HG03108 (cell line): Measurements from ENCODE around the gene DHX34.
"Not testable (repeated sequence)": the region's sequence is repeated elsewhere in the genome, so short reads cannot be mapped to it uniquely, and the experiment has no call there.

Experiments used
- ATAC-seq: cut with Tn5 transposase; IDR thresholded peaks from one replicate; pipeline ENCODE4 v1.9.1; 2021; ENCODE audit warnings: moderate library complexity; ENCODE audit not compliant: unreplicated experiment

The DHX34 gene

DNA sequence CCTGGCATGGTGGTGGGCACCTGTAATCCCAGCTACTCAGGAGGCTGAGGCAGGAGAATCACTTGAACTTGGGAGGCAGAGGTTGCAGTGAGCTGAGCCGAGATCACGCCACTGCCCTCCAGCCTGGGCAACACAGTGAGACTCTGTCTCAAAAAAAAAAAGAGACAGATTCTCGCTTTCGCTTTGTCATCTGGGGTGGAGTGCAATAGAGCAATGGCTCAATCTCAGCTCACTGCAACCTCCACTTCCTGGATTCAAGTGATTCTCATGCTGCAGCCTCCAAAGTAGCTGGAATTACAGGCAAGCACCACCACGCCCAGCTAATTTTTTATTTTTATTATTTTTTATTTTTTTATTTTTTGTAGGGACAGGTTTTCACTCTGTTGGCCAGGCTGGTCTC, 39.6 kb downstream of the DHX34 start:
- not testable (repeated sequence) for ATAC-seq

- no peak for ATAC-seq
Measured at GRCh38 chr19:47389150-47389556, 40.0 kb downstream of the DHX34 start.

DNA sequence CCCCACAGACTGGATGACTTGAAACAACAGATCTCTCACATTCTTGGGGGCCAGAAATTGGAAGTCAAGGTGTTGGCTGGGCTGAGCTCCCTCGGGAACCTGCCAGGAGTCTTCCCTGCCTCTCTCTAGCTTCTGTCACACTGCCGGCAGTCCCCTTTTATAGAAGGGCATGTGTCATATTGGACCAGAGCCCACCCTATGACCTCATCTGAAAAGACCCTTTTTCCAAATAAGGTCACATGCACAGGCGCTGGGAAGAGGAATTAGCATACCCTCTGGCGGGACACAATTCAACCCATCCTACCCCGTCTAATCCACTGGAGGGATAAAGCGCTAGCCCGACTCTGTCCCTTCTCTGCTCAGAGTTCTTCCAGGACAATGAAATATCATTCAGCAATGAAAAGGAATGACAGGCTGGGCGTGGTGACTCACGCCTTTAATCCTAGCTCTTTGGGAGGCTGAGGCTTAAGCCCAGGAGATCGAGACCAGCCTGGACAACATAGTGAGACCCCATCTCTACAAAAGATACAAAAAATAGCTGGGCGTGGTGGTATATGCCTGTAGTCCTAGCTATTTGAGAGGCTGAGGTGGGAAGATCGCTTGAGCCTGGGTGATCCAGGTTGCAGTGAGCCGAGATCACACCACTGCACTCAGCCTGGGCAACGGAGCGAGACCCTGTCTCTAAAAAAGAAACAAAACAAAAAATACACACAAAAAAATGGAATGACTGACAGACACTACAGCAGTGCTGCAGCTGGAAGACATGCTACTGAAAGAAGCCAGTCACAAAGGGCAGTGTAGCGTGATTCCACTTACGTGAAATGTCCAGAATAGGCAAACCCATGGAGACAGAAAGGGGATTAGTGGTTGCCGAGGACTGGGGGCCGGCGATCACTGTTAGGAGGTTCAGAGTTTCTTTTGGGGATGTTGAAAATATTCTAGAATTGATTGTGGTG, 41.7 kb downstream of the DHX34 start:
- ATAC-seq: no peak

DNA sequence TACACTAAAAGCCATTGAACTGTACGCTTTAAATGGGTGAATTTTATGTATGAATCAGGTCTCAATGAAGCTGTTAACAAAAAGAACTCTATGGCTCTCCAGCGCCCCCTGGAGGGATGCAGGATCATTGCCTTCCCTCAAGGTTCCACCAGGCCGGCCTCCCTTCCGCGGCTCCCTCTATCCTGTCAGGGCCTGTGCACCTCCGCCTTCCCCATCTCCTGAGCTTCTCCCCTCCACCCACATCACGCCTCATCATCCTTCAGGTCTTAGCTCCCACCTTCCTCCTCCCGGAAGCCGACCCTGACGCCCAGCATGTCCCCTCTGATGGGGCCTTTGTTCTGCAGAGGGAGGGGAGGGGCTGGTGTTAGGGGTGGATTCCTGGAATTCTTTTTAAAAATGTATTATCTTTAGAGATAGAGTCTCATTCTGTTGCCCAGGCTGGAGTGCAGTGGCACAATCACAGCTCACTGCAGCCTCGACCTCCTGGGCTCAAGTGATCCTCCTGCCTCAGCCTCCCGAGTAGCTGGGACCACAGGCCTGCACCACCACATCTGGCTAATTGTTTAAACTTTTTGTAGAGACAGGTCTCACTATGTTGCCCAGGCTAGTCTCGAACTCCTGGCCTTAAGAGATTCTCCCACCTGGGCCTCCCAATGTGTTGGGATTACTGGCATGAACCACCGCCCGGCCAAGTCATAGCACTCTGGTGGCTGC, 42.6 kb downstream of the DHX34 start:
- ATAC-seq: no peak

DNA sequence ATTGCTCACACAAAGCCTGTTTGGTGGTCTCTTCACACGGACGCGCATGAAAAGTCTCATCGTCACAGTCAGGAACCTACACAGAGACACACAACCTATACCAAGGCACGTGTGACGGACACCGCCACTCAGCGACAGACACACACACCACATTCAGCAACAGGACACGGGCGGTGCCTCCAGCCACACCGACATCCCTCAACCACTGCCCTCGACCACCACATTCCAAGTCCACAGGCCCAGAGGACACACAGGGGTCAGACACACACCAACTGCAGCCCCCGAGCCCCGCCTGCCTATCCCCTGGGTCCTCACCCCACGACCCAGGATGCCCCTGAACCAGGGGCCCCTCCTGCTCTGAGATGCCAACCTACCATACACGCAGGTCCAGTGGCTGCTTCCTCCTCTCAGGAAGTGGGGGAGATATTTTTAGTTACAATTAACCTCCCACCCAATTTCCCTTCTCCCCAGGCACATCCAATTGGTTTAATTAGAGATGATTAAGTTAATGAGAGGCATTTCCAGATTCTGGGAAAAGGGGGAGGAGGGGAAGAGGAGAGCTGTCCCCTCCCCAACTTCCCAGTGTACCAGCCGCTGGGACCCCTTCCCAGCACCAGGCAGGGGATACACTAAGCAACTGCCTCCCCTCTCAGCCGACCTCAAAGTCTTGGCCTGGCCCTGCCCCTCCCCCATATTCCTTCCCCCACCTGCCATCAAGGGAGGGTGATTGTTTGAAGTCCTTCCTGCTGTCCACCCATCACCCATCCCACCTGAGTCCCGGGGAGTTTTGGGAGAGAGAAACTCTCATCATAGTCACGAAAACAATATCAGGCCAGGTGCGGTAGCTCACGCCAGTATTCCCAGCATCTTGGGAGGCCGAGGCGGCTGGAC, 49.8 kb downstream of the DHX34 start:
- ATAC-seq: no peak

DNA sequence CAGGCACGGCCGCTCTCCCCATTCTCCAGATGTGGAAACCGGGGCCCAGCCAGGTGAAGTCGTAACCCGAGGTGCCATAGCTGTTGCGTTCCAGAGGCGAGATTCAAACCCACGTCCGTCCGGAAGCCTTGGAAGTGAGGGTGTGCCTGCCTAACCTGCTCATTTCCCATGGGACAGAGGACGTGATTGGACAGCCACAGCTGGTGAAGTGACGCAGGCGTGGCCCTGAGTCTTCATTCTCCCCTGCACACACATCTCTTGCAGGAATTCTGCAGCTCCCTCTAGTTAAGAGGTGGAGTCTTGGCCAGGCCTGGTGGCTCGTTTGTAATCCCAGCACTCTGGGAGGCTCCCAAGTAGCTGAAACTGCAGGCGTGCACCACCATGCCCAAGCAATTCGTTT, 53.4 kb downstream of the DHX34 start:
- ATAC-seq: no peak

DNA sequence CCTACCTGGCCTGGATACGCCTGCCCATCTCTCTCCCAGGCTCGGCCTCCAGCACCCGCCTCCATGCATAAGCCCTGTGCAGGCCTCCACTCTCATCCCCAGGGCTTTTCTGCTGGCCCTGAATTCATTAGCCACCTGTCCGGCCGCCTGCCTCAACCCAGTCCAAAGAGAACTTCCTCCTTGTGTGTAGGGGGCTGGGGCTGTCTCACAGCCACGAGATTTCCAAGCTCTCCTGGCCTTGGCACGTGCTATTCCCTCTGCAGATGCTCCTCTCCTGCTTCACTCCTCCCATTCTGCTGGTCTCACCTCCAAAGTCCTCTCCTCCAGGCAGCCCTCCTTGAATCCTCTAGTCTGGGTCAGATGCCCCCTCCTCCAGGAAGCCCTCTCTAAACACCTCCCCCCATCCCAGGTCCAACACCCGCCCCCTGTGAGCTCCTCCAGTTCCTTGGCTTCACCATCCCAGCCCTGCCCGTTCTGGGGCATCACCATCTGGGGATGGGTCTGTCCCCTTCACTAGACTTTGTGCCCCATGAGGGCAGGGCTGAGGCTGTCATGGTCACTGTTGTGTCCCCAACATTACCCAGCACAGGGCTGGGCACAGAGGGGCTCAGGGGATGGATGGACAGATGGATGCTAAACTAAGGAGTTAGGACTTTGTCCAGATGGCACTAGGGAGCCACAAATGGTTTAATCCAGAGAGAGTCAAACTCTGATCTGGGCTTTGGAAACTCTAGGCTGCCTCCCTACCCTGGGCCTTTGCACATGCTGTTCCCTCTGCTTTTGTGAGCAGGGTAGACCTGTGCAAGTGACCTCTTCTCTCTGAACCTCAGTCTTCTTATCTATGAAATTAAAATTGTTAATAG, 55.5 kb downstream of the DHX34 start:
- ATAC-seq: no peak

DNA sequence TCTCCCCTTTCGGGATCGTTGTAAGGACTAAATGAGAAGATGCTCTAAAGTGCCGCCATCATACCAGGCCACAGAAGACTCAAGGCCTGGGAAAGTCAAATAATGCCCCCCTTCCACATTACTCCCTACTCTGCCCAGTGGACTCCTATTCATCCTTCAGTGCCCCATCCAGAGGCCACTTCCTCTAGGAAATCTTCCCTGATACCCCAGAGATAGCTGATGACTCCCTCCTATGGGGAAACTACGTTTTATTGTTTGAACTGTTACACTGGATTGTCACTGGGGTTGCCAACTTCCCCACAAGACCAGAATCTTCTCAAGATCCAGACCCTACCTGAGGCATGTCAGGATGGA, 56.1 kb downstream of the DHX34 start:
- ATAC-seq: no peak

- ATAC-seq: no peak
Measured at GRCh38 chr19:47405854-47406417, 56.8 kb downstream of the DHX34 start.

DNA sequence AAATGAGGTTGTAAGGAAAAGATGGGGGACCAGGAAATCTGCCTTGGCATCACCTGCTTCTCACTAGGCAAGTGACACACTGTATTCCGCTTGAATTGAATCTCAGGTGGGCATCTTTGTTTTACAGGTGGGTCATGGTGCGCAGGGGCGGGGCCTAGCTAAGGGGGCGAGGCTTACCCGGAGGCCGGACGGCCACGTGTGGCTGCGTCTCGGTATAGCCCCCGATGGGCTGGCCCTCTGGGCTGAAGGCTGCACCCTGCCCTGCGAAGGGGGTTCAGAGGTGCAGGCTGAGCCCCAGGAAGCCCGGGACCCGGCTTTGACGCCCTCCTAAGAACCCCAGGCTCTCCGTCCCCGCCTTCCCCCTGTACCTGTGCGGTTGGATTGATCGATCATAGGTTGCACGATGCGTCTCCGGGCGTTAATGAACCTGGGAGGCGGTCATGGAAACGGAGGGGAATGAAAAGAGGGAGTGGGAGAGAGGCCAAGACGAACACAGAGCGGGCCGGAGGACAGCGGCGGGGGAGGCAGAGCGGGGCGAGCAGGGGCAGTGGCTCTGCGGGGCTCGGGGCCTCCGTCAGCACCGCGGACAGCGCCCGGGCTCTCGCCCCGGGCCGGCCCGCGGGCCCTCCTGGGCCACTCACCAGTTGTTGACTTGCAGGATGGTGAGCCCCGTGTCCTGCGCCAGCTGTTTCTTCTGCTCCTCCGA, 57.7 kb downstream of the DHX34 start:
- ATAC-seq: no peak

DNA sequence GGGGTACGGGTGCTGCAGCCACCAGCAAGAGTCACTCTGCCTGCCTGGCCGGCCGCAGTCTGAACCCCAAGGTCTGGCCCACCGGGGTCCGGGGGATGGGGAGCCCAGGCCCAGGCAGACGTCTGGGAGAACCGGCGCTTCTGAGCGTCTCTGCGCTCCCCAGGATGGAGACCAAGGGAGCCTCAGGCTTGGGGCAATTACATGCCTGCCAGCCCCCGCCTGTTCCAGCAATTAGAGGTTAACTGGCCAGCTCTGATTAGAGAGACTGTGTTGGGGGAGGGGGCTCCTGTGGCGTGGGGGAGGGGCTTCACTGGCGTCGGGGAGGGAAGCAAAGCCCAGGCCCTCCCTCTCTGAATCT, 58.3 kb downstream of the DHX34 start:
- no peak for ATAC-seq

DNA sequence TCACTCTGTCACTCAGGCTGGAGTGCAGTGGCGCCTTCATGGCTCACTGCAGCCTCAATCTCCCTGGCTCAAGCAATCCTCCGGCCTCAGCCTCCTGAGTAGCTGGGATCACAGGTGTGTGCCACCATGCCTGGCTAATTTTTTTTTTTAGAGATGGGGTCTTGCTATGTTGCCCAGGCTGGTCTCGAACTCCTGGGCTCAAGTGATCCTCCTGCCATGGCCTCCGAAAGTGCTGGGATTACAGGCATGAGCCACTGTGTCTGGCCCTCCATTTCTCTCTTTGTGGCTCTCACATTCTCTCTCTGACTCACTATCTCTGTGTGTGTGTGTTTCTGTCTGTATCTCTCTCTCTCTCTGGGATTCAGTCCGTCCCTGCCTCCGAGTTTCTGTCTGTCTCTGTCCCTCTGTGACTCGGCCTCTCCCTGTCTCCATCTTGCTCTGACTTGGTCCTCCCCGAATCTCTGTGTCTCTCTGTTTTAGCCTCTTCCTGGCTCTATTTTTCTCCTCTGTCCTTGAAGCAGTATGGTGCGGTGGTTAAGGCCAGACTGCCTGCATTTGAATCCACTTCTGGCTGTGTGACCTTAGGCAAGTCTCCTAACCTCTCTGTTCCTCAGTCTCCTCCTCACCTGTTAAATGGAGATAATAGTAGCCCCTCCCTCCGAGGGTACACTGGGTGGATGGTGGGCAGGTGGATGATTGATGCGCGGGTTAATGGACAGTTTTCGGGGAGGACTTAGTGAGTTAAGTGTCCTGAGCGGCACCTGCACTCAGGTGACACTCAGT, 59.2 kb downstream of the DHX34 start:
- no peak for ATAC-seq

GRCh38 chr19:47411101-47411500, 62.0 kb downstream of the DHX34 start:
- no peak for ATAC-seq

DNA sequence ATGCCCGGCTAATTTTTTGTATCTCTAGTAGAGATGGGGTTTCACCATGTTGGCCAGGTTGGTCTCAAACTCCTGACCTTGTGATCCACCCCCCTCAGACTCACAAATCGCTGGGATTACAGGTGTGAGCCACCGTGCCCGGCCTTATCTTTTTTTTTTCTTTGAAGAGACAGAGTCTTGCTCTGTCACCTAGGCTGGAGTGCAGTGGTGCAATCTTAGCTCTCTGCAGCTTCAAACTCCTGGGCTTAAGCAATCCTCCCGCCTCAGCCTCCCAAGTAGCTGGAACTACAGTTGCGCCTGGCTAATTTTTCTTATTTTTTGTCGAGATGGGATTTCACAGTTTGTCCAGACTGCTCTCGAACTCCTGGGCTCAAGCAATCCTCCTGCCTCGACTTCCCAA, 62.6 kb downstream of the DHX34 start:
- not testable (repeated sequence) for ATAC-seq

GRCh38 chr19:47413941-47414340, 64.8 kb downstream of the DHX34 start:
- no peak for ATAC-seq

- no peak for ATAC-seq
Measured at GRCh38 chr19:47414469-47414868, 65.4 kb downstream of the DHX34 start.

- no peak for ATAC-seq
Measured at GRCh38 chr19:47415953-47416642, 67.0 kb downstream of the DHX34 start.

GRCh38 chr19:47416643-47416985, 67.5 kb downstream of the DHX34 start:
- no peak for ATAC-seq
